ENCODE results near the gene LTBR. TPM values are rescaled to one million over a fixed set of nuclear protein-coding genes. Genes with fewer than 3 reads are reported as not detected.
A peak's percentile ranks its signal among the peaks of the same experiment; 100 is the strongest.
"Not testable (repeated sequence)": the region's sequence is repeated elsewhere in the genome, so short reads cannot be mapped to it uniquely, and the experiment has no call there.

Gene LTBR
- not detected for total RNA-seq

DNA sequence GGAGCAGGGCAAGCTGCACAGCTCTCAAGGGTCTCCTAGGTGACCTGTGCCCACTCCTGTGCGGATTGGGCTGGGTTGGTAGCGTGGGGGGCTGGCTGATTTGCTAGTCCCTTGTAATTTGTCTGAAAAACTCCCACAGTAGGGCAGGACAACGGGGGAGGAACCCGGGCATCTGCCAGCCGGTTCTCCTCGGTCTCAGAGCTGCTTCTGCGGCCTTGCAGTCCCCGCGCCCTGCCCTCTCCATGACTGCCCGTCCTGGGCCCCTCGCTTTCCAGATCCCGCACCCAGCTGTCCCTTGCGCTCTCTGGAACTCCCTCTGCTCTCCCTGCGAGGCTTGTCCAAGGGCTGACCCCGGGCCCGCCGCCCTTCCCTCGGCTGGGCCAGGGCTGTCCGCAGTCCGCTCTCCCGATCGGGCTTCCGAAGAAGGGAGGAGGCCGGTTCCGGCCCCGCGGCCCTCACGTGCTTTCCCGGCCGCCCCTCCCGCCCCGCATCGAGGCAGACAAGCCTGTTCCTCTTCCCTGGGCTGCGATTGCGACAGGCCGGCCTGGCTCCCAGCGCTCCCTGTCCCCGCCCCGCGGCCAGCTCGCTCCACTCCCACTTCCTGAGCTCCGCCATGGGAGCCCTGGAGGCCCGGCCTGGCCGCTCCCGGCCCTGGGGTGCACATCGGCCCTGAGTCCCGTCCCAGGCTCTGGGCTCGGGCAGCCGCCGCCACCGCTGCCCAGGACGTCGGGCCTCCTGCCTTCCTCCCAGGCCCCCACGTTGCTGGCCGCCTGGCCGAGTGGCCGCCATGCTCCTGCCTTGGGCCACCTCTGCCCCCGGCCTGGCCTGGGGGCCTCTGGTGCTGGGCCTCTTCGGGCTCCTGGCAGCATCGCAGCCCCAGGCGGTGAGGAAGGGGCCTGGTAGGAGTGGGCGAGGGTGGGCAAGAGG, at the start of gene LTBR:
Gene LTBR, plus strand, starts transcription at position 591 of the 927 bp plus-strand sequence. Its CDS starts 197 bp downstream, at position 788.
- DNase-seq: no peak

GRCh38 chr12:6334359-6334758, 49.6 kb upstream of the LTBR start:
- DNase-seq: no peak

DNA sequence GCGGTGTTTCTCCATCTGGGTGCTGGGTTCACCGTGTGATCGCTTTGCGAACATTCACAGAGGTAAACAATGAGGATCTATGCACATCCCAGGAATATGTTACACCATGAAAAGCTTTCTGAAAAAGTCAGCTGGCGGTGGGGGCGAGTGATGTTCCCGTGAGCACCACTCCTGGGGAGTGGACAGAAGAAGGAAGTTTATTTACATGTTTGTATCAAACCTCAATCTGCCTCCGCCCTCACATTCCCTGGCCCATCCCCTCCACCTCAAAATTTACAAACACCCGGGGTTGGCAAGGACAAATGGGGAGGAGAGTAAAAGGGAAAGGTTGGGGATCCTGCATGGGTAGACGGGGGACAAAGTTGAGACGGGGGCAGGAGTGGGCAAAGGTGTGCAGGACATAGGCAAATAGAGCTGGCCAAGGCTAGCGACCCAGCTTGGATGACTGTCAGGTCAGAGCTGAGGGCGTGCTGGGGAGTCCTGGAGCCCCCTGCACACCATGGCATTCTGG, 49.0 kb upstream of the LTBR start:
- no peak for DNase-seq

GRCh38 chr12:6335451-6336078, 48.4 kb upstream of the LTBR start:
- peak; percentile 77 for DNase-seq

DNA sequence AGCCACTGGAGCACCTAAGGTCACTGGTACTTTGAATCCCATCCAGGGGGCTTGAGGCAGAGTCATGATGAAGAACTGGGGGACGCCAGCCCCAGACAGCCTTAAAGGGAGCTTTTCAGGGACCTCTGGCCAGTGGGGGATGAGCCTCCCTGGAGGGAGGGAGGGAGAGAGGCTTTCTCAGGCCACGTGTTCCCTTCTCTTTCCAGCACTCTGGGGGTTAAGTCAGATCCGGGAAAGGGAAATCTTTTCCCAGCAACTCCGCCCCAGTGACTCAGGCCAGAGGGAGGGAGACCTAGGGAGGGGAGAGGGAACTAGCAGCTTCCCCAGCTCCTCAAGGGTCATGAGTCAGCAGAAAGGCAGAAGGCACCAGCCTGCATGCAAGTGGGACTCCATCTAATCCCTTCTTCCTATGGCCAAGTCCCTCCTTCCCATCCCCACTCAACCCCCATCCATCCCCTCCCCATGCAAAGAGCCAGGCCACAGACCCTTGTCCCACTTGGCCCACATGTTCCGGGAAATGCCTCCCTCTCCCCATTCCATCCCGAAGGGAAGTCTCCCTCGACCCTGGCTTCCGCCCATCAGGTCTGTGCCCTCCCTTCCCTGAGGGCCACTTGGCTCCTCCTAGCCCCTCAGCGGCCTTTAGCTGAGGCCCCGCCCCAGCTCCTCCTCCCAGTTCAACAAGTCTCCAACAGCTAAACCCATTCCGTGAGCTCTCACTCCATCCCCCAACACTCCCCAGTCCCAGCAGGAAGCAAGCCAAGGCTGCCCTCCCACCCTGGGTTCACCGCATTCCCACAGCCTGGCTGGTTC, 47.7 kb upstream of the LTBR start:
- DNase-seq: peak; percentile 27

DNA sequence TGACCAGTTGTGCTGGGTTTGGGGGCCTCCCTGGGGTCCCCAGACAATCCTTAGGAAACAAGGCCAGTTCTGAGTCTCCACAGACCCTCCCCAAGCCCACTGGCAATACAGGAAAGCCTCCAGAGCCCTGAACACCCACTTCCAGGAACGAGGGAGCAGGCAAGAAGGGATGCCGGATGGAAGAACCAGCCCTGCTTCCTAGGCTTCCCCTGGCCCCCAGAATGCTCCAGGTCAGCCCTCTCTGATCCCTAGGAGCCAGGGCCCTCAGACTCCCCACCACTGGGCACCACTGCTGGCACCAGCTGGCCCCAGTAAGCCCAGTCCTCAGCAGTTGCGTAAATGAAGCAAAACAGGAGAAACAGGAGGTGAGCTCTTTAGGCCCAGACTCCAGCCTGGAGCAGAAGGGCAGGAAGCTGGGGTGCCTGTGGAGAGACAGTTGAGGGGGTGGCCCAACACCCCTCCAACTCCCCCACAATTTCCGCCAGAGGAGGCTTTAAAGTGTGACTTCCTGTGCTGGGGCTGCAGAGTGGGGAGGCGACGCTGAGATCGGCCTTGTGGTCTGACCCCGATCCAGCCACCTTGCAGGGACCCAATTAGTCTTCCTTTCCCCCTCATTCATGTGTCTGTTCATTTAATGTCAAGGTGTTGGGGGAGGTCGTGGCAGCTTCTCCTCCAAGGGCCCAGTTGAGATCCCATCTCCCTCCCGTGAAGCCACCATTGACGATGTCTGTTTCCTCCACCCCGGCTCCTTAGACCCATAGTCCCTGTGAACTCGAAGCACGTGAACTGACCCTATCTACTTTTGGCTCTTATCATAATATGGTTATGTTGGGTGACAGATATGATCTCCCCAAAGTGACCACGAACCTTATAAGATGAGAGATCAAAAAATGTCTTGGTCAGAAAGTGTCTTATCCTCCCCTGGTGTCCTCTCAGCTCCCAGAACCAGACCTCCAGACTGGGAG, 46.8 kb upstream of the LTBR start:
- DNase-seq: peak; percentile 55

- no peak for DNase-seq
Measured at GRCh38 chr12:6337958-6338433, 46.0 kb upstream of the LTBR start.

DNA sequence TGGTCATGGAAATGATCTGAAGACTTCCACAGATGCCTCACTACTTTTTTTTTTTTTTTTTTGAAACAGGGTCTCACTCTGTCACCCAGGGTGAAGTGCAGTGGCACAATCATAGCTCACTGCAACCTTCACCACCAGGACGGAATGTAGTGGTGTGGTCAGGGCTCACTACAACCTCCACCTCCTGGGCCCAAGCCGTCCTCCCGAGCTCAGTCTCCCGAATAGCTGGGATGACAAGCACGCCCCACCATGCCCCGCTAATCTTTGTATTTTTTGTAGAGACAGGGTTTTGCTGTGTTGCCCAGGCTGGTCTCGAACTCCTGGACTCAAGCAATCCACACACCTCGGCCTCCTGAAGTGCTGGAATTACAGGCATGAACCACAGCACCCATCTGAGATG, 45.4 kb upstream of the LTBR start:
- DNase-seq: not testable (repeated sequence)

- DNase-seq: no peak
Measured at GRCh38 chr12:6338955-6339354, 45.0 kb upstream of the LTBR start.

- no peak for DNase-seq
Measured at GRCh38 chr12:6340032-6340638, 43.8 kb upstream of the LTBR start.

DNA sequence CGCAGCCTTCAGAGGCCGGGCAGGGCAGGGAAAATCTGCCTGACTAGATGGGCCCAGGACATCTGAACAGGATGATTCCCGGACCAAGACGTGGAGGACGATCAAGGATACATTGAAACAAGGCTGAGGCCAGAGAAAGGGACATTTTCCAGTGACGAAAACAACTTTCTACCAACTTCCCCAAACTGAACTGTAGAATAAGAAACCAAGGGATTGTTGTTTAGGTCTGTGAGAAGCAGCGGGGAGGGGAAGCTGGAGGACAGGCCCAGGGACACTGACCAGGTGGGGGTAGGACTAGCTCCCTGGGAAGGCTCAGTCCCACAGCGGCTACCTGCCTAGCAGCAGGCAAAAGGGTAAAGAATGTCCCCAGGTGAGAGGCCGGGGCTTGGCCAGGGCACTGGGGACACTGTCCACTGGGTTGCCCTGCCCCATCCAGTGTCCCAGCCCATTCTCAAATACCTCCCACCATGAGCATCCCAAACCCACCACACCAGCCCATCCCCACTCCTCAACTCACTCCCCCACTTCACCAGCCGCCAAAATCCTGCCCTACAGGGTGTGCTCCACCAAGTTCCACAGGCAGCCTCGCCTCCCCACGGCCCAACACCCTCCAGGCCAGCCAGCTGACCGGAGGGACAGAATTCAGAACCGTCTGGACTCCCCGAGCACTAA, 43.1 kb upstream of the LTBR start:
- no peak for DNase-seq

GRCh38 chr12:6341417-6342139, 42.4 kb upstream of the LTBR start, which contains the start of gene TNFRSF1A:
Gene TNFRSF1A (minus strand): TSS chr12:6342076. CDS start chr12:6341814, 262 bp downstream.
- no peak for DNase-seq

DNA sequence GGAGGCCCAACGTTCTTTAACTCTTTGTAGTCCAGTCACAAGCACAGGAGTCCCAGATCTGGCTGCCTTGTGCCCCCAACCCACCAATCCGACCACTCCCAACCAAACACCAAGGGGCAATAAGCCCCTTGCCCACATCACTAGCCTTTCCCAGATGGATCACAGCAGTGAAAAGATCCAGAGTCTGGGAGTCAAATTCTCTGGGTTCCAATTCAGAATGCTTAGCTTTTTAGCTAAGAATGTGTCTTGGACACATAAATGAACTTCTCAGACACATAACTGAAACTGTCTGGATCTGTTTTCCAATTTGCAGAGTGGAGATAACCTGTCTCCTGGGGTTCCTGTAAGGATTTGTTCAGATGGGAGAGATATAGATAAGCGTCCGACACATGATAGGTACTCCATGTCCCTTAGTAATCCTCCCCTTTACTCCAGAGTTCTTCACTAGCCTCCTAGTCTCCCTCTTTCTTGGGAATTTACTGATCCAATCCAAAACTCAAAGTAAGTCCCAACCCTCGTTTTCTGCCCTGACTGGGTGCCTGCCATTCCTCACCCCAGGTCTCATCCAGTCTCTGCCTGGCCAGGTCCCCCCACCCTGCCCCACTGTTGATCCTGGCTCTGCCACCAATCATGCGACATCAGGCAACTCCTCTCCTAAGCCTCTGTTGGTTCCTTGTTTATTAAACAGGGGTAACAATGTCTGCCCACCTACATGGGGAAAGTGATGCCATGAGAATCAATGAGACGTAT, 41.6 kb upstream of the LTBR start:
- no peak for DNase-seq

- no peak for DNase-seq
Measured at GRCh38 chr12:6343518-6343917, 40.4 kb upstream of the LTBR start.

GRCh38 chr12:6344101-6344660, 39.8 kb upstream of the LTBR start:
- DNase-seq: not testable (repeated sequence)

- peak; percentile 30 for DNase-seq
Measured at GRCh38 chr12:6345319-6346091, 38.5 kb upstream of the LTBR start.

- no peak for DNase-seq
Measured at GRCh38 chr12:6346235-6346832, 37.6 kb upstream of the LTBR start.

All from effector CD4-positive, alpha-beta T cell (primary cell).